Panc1 (cell line): ENCODE data around the gene SMTN.

Experiments used
- CTCF ChIP-seq: fragments of 450-650 bp; IDR thresholded peaks from 2 replicates; pipeline ENCODE4 v1.5.1; 2017; ENCODE audit warnings: mild to moderate bottlenecking
- POLR2AphosphoS5 ChIP-seq: IDR thresholded peaks from 2 replicates; pipeline ENCODE4 v1.6.1; 2012; ENCODE audit warnings: mild to moderate bottlenecking, low read depth, low read length, moderate library complexity
- REST ChIP-seq, 2 experiments: IDR thresholded peaks; 2 replicates each; pipeline ENCODE4 v1.6.1; 2011 to 2012; ENCODE audit warnings: low read depth in 2 of 2, control low read depth in 1 of 2, low read length in 1 of 2, mild to moderate bottlenecking in 1 of 2, moderate library complexity in 1 of 2; ENCODE audit not compliant: insufficient read depth in 1 of 2
- SIN3A ChIP-seq: IDR thresholded peaks from 2 replicates; pipeline ENCODE4 v1.6.1; 2012; ENCODE audit warnings: low read depth, mild to moderate bottlenecking, low read length, moderate library complexity, borderline replicate concordance; ENCODE audit not compliant: insufficient read depth
- TCF7L2 ChIP-seq: IDR thresholded peaks from 2 replicates; pipeline ENCODE4 v1.6.1; 2011; ENCODE audit warnings: mild to moderate bottlenecking, low read depth, low read length, inconsistent platforms

GRCh38 chr22:31126128-31126868 lies 45.2 kb downstream of the SMTN start:
- no peak for TF ChIP-seq CTCF
- no peak for TF ChIP-seq REST (IDR thresholded peaks at IDR 0.05; ENCODE audit: insufficient read depth in 1 of 2, low read depth in 2 of 2, low read length in 1 of 2)
- no peak for TF ChIP-seq TCF7L2
- no peak for TF ChIP-seq POLR2AphosphoS5
- no peak for TF ChIP-seq SIN3A
